Activated naive CD4-positive, alpha-beta T cell treated with anti-CD3 and anti-CD28 coated beads, Interleukin-2, amount 50 U/mL, for 24 hours (primary cell): ENCODE results near the gene GAD1.

Experiments used
- H3K27ac Mint-ChIP-seq: one replicate; pipeline ENCODE4 v1.8.0; 2021; ENCODE audit warnings: mild to moderate bottlenecking, mixed read lengths
- H3K27me3 Mint-ChIP-seq: one replicate; pipeline ENCODE4 v1.8.0; 2021; ENCODE audit warnings: mixed read lengths
- H3K36me3 Mint-ChIP-seq: one replicate; pipeline ENCODE4 v1.8.0; 2021; ENCODE audit warnings: mixed read lengths
- H3K4me1 Mint-ChIP-seq: one replicate; pipeline ENCODE4 v1.8.0; 2021; ENCODE audit warnings: mixed read lengths
- H3K4me3 Mint-ChIP-seq: one replicate; pipeline ENCODE4 v1.8.0; 2021; ENCODE audit warnings: mild to moderate bottlenecking, mixed read lengths
- H3K9me3 Mint-ChIP-seq: one replicate; pipeline ENCODE4 v1.8.0; 2021; ENCODE audit warnings: mixed read lengths

Gene GAD1

DNA sequence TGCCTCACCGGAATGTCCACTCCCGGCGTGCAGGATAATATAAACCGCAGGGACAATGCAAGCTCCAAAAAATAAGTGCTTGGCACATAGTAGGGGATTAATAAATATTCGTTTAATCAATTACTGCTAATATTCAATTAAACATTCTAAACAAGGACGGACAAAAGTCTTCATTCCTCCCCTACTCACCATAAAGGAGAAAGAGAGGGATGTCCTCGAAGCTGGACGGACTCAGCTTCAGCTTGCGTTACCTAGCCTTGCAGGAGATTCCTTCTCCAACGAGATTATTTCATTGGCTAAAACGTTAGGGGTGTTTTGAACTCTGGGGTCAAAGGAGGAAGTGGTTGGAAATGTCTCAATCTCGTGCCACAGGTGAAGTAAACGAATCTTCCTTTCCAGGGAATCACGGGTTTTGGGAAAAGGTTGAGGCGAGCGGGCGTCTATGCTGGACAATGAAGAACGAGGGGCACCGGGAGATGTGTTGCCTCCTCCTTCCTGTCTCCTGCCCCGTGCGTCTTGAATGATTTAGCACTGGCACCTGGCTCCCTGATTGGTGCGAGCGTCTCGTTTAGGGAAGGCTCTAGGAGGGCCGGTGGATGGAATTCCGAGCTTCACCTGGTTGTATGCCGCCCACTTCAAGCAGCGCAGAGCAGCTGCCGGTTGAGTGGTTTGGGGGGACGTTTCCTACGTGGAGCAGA lies 2.0 kb upstream of the GAD1 start:
- H3K27me3 Mint-ChIP-seq, result peaks cover 55% of the 10 kb centered on the region
- no peak overlapping the region for H3K4me3 Mint-ChIP-seq
- H3K36me3 Mint-ChIP-seq, result no peaks in the 10 kb centered on the region
- no peaks in the 10 kb centered on the region for H3K9me3 Mint-ChIP-seq
- peaks cover 43% of the 10 kb centered on the region for H3K4me1 Mint-ChIP-seq
- H3K27ac Mint-ChIP-seq, result no peak overlapping the region

DNA sequence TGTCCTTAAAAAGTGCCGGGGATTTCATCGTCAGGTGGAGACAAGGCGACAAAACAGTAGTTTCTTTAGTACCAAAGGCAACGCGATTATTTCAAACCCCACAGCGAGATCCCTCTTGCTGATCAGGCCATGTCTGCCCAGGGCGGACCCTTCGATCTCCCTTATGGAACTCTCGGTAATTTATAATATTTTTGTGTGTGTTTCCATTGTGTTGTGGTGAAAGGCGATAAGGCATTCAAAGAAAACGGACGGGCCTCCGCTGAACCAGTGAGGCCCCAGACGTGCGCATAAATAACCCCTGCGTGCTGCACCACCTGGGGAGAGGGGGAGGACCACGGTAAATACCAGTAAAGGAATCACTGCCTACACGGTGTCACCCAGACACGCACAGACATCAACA lies 1.4 kb upstream of the GAD1 start:
- peaks cover 44% of the 10 kb centered on the region for H3K4me1 Mint-ChIP-seq
- no peaks in the 10 kb centered on the region for H3K36me3 Mint-ChIP-seq
- no peaks in the 10 kb centered on the region for H3K9me3 Mint-ChIP-seq
- peak overlapping the region; percentile 84 for H3K4me3 Mint-ChIP-seq
- H3K27ac Mint-ChIP-seq, result peak overlapping the region; percentile 74
- H3K27me3 Mint-ChIP-seq, result peaks cover 57% of the 10 kb centered on the region

DNA sequence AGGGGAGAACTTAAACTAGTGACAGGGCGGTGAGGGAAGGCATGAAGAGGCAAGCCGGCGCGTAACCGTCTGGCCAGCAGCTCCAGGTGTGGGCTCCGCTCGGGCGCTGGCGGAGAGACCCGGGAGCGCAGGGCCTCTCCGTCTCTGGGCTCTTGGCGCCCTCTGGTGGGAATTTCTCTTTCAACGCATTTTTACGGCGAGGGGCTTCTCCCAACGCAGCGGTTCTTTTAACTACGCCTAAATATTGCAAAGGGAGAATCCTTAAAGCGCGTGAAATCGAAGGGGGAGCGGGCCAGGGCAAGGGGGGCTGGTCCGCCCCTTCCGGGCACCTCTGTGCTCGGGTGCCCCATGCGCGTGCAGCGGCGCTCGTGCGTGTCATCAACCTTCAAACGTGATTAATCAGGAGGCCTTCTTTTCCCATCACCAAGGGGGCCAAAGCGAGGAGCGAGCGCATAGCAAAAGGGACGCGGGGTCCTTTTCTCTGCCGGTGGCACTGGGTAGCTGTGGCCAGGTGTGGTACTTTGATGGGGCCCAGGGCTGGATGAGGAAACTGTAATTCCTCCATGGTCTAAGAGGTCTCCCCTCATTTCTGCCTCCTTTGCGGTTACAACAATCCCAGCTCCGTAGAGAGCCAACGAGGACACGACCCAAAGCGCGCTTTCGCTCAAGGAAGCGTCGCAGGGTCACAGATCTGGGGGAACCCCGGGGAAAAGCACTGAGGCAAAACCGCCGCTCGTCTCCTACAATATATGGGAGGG lies 762 bp upstream of the GAD1 start:
- Mint-ChIP-seq H3K27ac (peak overlapping the region; percentile 74), H3K27me3 (peaks cover 63% of the 10 kb centered on the region), H3K4me1 (peaks cover 50% of the 10 kb centered on the region), H3K36me3 (no peaks in the 10 kb centered on the region), H3K4me3 (peak overlapping the region; percentile 84), H3K9me3 (no peaks in the 10 kb centered on the region)

- Mint-ChIP-seq H3K9me3 (no peaks in the 10 kb centered on the region), H3K4me3 (peak overlapping the region; percentile 77), H3K27ac (peak overlapping the region; percentile 12), H3K36me3 (no peaks in the 10 kb centered on the region), H3K4me1 (peaks cover 64% of the 10 kb centered on the region), H3K27me3 (peaks cover 74% of the 10 kb centered on the region)
These were observed 677 bp downstream of the GAD1 start for GRCh38 chr2:170817093-170818035.

DNA sequence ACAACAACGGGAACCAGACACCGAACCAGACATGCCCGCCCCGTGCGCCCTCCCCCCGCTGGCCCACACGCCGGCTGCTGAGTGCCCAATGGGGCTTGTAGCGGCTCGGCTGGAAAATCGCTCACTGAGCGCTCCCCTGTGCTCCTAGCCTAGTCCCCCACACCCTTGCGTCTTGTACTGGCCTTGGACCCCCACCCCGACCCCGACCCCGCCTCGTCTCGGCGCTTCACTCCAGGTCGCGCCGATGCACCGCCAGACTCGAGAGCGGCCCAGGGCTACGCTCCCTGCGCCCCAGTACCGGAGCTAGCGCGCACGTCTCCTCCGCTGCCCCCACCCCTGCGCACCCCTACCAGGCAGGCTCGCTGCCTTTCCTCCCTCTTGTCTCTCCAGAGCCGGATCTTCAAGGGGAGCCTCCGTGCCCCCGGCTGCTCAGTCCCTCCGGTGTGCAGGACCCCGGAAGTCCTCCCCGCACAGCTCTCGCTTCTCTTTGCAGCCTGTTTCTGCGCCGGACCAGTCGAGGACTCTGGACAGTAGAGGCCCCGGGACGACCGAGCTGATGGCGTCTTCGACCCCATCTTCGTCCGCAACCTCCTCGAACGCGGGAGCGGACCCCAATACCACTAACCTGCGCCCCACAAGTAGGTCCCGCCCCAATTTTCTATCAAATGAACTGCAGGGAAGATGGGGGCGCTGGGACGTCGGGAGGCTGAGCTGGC lies 1.5 kb downstream of the GAD1 start:
- Mint-ChIP-seq H3K9me3 (no peaks in the 10 kb centered on the region), H3K27me3 (peaks cover 76% of the 10 kb centered on the region), H3K27ac (no peak overlapping the region), H3K4me3 (peak overlapping the region; percentile 77), H3K4me1 (peaks cover 67% of the 10 kb centered on the region), H3K36me3 (no peaks in the 10 kb centered on the region)

GRCh38 chr2:170818752-170819470 lies 2.2 kb downstream of the GAD1 start:
- H3K27ac Mint-ChIP-seq, result no peak overlapping the region
- peak overlapping the region; percentile 49 for H3K4me3 Mint-ChIP-seq
- no peaks in the 10 kb centered on the region for H3K9me3 Mint-ChIP-seq
- H3K36me3 Mint-ChIP-seq, result no peaks in the 10 kb centered on the region
- peaks cover 60% of the 10 kb centered on the region for H3K4me1 Mint-ChIP-seq
- H3K27me3 Mint-ChIP-seq, result peaks cover 71% of the 10 kb centered on the region

DNA sequence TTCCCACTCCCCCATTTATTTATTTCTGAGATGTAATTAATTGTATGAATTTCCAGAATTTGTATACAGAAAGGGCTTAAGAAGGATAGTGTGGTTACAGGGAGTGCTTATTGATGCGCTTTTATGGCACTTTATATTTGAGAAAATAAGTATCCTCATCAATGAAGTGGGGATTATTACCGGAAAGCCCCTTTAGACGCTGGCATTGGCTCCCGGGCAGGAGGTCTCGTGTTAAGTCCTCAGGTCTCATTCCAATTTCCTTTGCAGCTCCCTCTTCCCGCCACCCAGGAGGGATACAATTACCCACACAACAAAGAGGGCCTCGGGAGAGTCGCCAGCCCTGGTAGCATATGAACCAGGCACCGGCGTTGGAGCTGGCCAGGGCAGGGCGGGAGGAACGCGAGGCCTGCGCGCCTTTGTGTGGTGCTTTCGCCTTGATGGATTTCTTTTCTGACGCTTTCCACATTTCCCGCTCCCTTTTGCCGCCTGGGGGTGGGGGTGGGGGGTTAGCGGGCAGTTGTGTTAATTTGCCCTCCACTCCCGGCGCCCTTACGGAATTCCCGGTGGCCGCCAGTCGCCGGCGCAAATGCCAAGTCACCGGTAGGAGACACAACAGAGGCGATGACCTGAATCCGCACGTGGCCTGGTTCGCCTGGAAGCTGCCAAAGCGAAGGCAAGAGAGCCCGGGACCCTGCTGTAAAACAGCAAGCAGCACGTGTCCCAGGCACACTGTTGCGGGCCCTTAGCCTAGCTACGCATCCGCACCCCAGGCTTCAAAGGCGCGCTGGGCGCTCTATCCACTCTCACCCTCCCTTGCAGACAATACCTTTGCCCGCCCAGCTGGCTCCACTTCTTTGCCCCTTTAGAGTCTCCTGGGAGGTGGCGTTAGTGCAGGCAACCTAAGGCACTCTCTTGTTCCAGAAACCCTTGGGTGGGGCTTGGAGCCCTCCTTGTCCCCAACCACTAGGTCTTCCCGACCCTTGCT lies 3.3 kb downstream of the GAD1 start:
- Mint-ChIP-seq H3K9me3 (no peaks in the 10 kb centered on the region), H3K4me3 (peak overlapping the region; percentile 85), H3K4me1 (peaks cover 50% of the 10 kb centered on the region), H3K27ac (no peak overlapping the region), H3K36me3 (no peaks in the 10 kb centered on the region), H3K27me3 (peaks cover 70% of the 10 kb centered on the region)

DNA sequence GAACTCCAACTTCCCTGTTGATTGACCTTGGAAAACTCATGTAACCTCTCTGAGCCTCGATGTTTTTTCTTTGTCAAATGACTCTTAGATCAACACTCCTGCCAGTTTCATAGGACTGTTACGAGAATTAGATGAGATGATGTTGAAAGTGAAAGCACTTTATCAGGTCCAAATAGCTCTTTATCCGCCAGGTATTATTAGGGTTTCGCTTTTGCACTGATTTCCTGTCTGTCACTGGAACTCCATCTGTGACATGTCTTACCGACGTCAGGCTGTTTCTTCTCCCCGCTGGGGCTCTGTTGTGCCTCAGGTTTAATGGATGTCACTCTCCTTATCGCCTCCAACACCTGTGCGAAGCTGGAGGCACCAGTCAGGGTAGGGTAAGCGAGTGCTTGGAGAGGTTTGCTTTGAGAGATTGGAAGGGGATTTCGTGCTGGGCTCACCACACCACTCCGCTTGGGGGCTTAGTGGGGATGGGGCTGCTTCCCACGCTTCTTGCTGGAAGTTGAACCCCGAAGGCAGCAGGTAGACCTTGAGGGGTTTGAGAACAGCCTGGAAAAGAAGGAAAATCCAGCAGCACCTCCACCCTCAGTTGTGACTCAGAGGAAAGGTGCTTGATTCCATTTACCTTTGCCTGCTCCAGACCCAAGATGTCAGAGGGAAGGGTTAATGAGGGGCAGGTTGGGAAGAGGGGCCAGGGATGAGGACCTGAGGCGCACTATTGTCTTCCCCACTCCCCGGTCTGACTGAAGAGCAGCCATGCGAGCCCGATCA lies 4.3 kb downstream of the GAD1 start:
- Mint-ChIP-seq H3K27me3 (peaks cover 67% of the 10 kb centered on the region), H3K4me3 (peak overlapping the region; percentile 85), H3K9me3 (no peaks in the 10 kb centered on the region), H3K4me1 (peaks cover 43% of the 10 kb centered on the region), H3K36me3 (no peaks in the 10 kb centered on the region), H3K27ac (no peak overlapping the region)

GRCh38 chr2:170821531-170822289 lies 5.0 kb downstream of the GAD1 start:
- no peaks in the 10 kb centered on the region for H3K9me3 Mint-ChIP-seq
- H3K4me3 Mint-ChIP-seq, result peak overlapping the region; percentile 85
- H3K27me3 Mint-ChIP-seq, result peaks cover 66% of the 10 kb centered on the region
- no peak overlapping the region for H3K27ac Mint-ChIP-seq
- peaks cover 43% of the 10 kb centered on the region for H3K4me1 Mint-ChIP-seq
- H3K36me3 Mint-ChIP-seq, result no peaks in the 10 kb centered on the region

GRCh38 chr2:170822290-170823087 lies 5.8 kb downstream of the GAD1 start:
- Mint-ChIP-seq H3K9me3 (no peaks in the 10 kb centered on the region), H3K36me3 (no peaks in the 10 kb centered on the region), H3K27ac (peak overlapping the region; percentile 46), H3K27me3 (peaks cover 68% of the 10 kb centered on the region), H3K4me1 (peaks cover 39% of the 10 kb centered on the region), H3K4me3 (peak overlapping the region; percentile 81)

GRCh38 chr2:170823088-170823897 lies 6.6 kb downstream of the GAD1 start:
- H3K4me1 Mint-ChIP-seq, result peaks cover 34% of the 10 kb centered on the region
- H3K27ac Mint-ChIP-seq, result no peak overlapping the region
- H3K4me3 Mint-ChIP-seq, result peak overlapping the region; percentile 81
- peaks cover 63% of the 10 kb centered on the region for H3K27me3 Mint-ChIP-seq
- no peaks in the 10 kb centered on the region for H3K36me3 Mint-ChIP-seq
- no peaks in the 10 kb centered on the region for H3K9me3 Mint-ChIP-seq
